Measurements from ENCODE around the gene SLC39A2. TPM values are rescaled to one million over a fixed set of nuclear protein-coding genes. Genes with fewer than 3 reads are reported as not detected.

The SLC39A2 gene
- polyA plus RNA-seq, 1 donor (not counting 4 experiments of a cell fraction or from before 2014, with no cell fraction given) = 0.94 TPM

GRCh38 chr14:21022686-21023085 is 23.6 kb downstream of the SLC39A2 start:
- H3K36me3 ChIP-seq (ENCODE audit: control insufficient read depth in 2 of 2, extremely low read depth in 1 of 2, insufficient read depth in 2 of 2, low read length in 2 of 2) = no peaks in the 10 kb centered on the region
- no peaks in the 10 kb centered on the region for H4K20me1 ChIP-seq (ENCODE audit: control insufficient read depth, extremely low read depth, insufficient read depth, low read length)
- H3K27me3 ChIP-seq (ENCODE audit: control insufficient read depth, extremely low read depth, insufficient read depth, low read length) = peaks cover 17% of the 10 kb centered on the region
- no peak for DNase-seq (ENCODE audit: low read depth, low spot score)
- no peaks in the 10 kb centered on the region for H3K9me3 ChIP-seq (ENCODE audit: control insufficient read depth, low read depth, low read length)
- no peaks in the 10 kb centered on the region for H3K79me2 ChIP-seq (ENCODE audit: control insufficient read depth, insufficient read depth, low read length)
- dilution Hi-C loops (cut with MboI; ENCODE audit: extremely low pct_ligation_motif_present, low sequenced_read_pairs) = no loop called here
- H3K4me1 ChIP-seq (ENCODE audit: control insufficient read depth, extremely low read depth, insufficient read depth, low read length) = peaks cover 6% of the 10 kb centered on the region
- no peak overlapping the region for H3K4me3 ChIP-seq (ENCODE audit: control insufficient read depth in 2 of 3, extremely low read depth in 1 of 3, insufficient read depth in 2 of 3, low read depth in 1 of 3, low read length in 3 of 3)
- H3K9me1 ChIP-seq (ENCODE audit: control insufficient read depth, extremely low read depth, insufficient read depth, low read length) = no peaks in the 10 kb centered on the region
- no peak for TF ChIP-seq EZH2 (IDR thresholded peaks at IDR 0.05; ENCODE audit: low read length)
- TF ChIP-seq CTCF (optimal IDR thresholded peaks at IDR 0.05 in 1 of 3, IDR thresholded peaks at IDR 0.05 in 1 of 3, conservative IDR thresholded peaks at IDR 0.05 in 1 of 3; ENCODE audit: extremely low read depth in 1 of 3, insufficient read depth in 2 of 3, low read length in 3 of 3) = no peak
- no peak for FAIRE-seq
- H2AFZ ChIP-seq (ENCODE audit: control insufficient read depth, low read length) = no peak overlapping the region
- H3K4me2 ChIP-seq (ENCODE audit: control insufficient read depth, extremely low read depth, insufficient read depth, low read depth, low read length) = no peak overlapping the region
- no peak overlapping the region for H3K9ac ChIP-seq (ENCODE audit: control insufficient read depth, extremely low read depth, insufficient read depth, low read length)
- H3K27ac ChIP-seq (ENCODE audit: control insufficient read depth, insufficient read depth, low read length) = no peak overlapping the region

- Histone ChIP-seq H3K36me3 (ENCODE audit: control insufficient read depth in 2 of 2, extremely low read depth in 1 of 2, insufficient read depth in 2 of 2, low read length in 2 of 2) (no peaks in the 10 kb centered on the region), H3K9ac (ENCODE audit: control insufficient read depth, extremely low read depth, insufficient read depth, low read length) (no peak overlapping the region), H3K4me2 (ENCODE audit: control insufficient read depth, extremely low read depth, insufficient read depth, low read depth, low read length) (no peak overlapping the region), H3K9me1 (ENCODE audit: control insufficient read depth, extremely low read depth, insufficient read depth, low read length) (no peaks in the 10 kb centered on the region), H2AFZ (ENCODE audit: control insufficient read depth, low read length) (no peak overlapping the region), H3K27ac (ENCODE audit: control insufficient read depth, insufficient read depth, low read length) (no peak overlapping the region), H3K9me3 (ENCODE audit: control insufficient read depth, low read depth, low read length) (no peaks in the 10 kb centered on the region), H3K79me2 (ENCODE audit: control insufficient read depth, insufficient read depth, low read length) (no peaks in the 10 kb centered on the region), H3K4me3 (ENCODE audit: control insufficient read depth in 2 of 3, extremely low read depth in 1 of 3, insufficient read depth in 2 of 3, low read depth in 1 of 3, low read length in 3 of 3) (no peak overlapping the region), H3K27me3 (ENCODE audit: control insufficient read depth, extremely low read depth, insufficient read depth, low read length) (peaks cover 17% of the 10 kb centered on the region), H3K4me1 (ENCODE audit: control insufficient read depth, extremely low read depth, insufficient read depth, low read length) (peaks cover 6% of the 10 kb centered on the region), H4K20me1 (ENCODE audit: control insufficient read depth, extremely low read depth, insufficient read depth, low read length) (no peaks in the 10 kb centered on the region)
- dilution Hi-C loops (cut with MboI; ENCODE audit: extremely low pct_ligation_motif_present, low sequenced_read_pairs) = no loop called here
- DNase-seq (ENCODE audit: low read depth, low spot score) (no peak), FAIRE-seq (no peak)
- TF ChIP-seq CTCF (optimal IDR thresholded peaks at IDR 0.05 in 1 of 3, IDR thresholded peaks at IDR 0.05 in 1 of 3, conservative IDR thresholded peaks at IDR 0.05 in 1 of 3; ENCODE audit: extremely low read depth in 1 of 3, insufficient read depth in 2 of 3, low read length in 3 of 3) (no peak), EZH2 (IDR thresholded peaks at IDR 0.05; ENCODE audit: low read length) (no peak)
These were observed 24.1 kb downstream of the SLC39A2 start for GRCh38 chr14:21023174-21023573.

Measured in keratinocyte (primary cell).